GM12873 (cell line): ENCODE measurements around the gene ZBTB20.

Experiments
- TF ChIP-seq, protein P1 (sequence below): IDR thresholded peaks from 2 replicates; pipeline ENCODE4 v1.5.1; 2012; ENCODE audit warnings: low read depth, mild to moderate bottlenecking, moderate library complexity, low read length, control low read depth; ENCODE audit not compliant: insufficient read depth; ENCODE audit errors: missing control alignments

The ZBTB20 gene

DNA sequence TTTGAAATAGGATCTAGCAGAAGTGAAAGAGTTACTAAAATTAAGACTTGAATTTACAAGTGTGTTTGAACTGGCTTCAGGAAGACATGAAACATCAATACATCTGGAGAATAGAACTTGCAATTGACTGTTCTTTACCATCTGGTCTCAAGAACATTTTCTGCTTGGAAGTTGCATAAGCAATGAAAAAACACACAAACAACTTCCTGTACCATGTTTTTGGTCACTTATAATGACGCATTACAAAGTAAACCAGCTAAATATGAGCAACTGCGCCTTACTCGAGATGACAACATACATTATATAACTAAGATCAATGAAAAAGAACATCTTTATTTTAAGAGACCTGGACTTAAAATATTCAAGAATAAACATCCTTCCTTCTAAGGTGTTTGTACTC lies 740.8 kb downstream of the ZBTB20 start:
- TF ChIP-seq, protein P1, sequence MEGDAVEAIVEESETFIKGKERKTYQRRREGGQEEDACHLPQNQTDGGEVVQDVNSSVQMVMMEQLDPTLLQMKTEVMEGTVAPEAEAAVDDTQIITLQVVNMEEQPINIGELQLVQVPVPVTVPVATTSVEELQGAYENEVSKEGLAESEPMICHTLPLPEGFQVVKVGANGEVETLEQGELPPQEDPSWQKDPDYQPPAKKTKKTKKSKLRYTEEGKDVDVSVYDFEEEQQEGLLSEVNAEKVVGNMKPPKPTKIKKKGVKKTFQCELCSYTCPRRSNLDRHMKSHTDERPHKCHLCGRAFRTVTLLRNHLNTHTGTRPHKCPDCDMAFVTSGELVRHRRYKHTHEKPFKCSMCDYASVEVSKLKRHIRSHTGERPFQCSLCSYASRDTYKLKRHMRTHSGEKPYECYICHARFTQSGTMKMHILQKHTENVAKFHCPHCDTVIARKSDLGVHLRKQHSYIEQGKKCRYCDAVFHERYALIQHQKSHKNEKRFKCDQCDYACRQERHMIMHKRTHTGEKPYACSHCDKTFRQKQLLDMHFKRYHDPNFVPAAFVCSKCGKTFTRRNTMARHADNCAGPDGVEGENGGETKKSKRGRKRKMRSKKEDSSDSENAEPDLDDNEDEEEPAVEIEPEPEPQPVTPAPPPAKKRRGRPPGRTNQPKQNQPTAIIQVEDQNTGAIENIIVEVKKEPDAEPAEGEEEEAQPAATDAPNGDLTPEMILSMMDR = no peak

DNA sequence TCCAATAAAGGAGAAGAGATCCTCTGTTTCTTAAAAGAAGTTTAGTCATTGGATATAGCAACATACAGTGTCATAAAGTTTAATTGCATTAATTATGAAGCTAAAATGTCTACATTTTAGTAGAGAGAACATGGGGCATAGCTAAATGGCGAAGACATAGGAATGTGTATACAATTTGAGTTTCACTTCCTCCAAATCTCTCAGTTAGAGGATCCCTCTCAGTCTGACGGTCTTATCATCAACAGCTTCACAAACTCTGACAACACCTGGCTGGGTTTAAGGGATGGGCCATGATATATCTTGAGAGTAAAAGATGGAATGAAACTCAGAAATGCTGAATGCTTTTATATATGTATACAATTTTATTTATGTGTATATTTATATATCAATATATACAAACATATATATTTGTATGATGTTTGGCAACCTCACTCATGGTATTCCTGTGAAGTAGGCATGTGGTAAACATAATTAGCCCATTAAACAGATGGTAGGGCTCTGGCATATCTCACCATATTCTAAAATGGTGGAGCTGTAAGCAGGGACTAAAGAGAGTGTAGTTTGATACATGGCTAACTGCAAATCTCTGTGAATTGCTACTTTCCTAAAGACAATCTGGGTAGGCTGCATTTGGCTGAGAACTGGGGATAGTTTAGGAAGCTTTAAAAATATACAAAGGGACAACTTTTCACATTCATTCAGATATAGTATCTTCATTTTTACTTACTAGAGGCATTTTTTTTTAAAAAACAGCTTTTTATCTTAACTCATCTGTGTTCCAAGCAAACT lies 741.7 kb downstream of the ZBTB20 start:
- TF ChIP-seq, protein P1 = no peak

DNA sequence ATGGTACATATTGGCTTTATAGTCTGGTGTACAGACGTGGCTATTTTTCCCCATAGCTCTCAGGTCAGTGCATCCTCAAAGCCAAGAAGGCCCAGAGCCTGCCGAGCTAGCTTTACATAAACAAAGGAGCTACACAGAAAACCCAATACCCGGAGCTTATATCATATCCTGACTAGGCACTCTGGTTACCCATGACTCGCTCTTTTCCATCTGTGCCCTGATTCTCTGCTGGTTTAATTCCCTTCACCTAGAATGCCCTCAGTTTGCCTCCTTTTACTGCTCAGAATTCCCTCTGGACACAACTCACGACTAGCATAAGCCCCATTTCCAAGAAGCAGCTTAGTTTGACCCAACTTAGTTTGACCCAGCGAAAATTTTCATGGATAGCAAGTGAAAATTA lies 742.5 kb downstream of the ZBTB20 start:
- TF ChIP-seq, protein P1 = no peak

DNA sequence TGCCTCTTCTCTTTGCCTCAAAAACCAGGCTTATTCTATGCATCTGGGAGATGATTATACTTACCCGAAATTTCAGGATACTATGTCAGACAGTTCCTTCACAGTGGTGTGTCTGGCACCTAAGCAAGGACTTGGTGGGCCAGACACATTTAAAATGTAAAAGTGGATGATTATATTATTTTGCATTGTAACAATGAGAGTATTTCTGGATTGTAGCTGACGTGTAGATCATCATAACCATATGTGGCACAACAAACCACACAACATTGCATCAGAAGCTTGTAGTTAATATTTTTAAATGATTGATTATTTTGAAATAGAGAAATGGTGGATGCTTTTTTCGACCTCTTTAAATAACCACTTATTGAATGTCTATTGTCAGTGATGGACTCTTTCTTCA lies 744.2 kb downstream of the ZBTB20 start:
- TF ChIP-seq, protein P1 = no peak

DNA sequence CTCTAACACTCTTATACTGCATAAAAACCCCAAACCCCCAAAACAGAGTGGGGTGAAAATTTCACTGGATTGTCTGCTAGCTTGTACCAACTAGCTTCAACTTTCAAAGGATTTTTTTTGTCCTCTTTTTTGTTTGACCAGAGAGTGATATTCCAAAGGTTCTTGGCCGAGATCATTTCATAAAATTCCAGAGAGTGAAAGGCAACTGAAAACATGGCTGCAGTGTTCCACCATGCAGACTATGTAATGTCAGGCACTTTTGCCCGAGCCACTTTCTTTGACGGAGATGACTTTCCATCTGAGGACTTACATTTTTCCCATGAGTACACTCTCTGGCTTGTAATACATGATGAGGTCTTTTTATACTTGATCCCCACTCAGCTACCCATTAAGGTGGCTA lies 745.7 kb downstream of the ZBTB20 start:
- TF ChIP-seq, protein P1 = no peak

DNA sequence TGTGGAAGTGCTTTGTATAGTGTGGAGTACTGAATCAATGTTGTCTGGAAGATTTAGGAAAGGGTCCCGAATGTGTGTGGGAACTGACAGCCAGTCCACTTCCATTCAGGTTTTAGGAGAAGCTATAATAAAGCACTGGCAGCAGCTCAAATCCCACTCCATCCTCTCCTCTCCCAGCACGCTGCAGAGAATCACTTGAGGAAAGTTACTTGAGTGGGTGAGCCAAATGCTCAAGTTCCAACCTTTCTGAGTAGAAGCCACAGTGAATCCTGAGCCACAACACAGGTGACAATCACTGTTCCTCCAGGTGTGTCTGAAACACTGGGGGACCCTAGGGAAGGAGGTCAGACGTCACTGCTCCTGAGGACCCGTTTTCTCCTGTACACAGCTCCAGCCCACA lies 746.7 kb downstream of the ZBTB20 start:
- TF ChIP-seq, protein P1 = no peak

DNA sequence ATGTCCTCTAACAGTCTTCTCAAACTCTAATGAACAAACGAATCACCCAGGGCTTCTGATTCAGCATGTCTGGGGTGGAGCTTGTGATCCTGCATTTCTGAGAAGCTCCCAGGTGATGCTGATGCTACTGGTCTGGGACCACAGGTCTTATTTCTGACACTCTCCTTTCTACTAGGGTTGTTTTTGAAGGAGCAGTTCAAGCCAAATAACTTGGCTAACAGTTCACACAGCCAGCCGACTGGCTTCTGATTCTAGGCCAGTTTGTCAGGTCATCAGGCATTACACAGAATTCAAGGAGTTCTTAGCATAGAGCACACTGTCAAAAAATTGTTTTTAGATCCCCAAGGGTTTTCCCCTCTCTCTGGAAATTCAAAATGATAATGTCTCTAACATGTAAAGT lies 752.5 kb downstream of the ZBTB20 start:
- TF ChIP-seq, protein P1 = no peak
